ENCODE data around the gene NRARP. TPM values are rescaled to one million over a fixed set of nuclear protein-coding genes. Genes with fewer than 3 reads are reported as not detected.

The NRARP gene
- total RNA-seq, 1 experiment from 2014 or later, result 22.2 TPM

DNA sequence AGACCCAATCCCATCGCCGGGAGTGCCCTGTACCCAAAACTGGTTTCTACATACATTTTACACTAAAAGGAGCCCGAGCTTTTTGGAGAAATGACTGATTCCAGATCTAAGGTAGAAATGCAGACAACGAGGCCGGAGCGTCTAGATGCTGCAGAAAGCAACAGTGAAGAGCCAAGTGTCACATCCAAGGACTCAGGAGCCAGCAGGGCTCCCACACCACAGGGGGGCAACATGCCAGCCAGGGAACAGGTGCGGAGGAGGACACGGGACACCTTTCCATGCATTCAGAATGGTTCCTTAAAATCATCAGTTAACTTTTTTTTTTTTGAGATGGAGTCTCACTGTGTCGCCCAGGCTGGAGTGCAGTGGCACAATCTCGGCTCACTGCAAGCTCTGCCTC, 23.1 kb upstream of the NRARP start (continued):
- TF ChIP-seq, protein P1, sequence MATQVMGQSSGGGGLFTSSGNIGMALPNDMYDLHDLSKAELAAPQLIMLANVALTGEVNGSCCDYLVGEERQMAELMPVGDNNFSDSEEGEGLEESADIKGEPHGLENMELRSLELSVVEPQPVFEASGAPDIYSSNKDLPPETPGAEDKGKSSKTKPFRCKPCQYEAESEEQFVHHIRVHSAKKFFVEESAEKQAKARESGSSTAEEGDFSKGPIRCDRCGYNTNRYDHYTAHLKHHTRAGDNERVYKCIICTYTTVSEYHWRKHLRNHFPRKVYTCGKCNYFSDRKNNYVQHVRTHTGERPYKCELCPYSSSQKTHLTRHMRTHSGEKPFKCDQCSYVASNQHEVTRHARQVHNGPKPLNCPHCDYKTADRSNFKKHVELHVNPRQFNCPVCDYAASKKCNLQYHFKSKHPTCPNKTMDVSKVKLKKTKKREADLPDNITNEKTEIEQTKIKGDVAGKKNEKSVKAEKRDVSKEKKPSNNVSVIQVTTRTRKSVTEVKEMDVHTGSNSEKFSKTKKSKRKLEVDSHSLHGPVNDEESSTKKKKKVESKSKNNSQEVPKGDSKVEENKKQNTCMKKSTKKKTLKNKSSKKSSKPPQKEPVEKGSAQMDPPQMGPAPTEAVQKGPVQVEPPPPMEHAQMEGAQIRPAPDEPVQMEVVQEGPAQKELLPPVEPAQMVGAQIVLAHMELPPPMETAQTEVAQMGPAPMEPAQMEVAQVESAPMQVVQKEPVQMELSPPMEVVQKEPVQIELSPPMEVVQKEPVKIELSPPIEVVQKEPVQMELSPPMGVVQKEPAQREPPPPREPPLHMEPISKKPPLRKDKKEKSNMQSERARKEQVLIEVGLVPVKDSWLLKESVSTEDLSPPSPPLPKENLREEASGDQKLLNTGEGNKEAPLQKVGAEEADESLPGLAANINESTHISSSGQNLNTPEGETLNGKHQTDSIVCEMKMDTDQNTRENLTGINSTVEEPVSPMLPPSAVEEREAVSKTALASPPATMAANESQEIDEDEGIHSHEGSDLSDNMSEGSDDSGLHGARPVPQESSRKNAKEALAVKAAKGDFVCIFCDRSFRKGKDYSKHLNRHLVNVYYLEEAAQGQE (IDR thresholded peaks at IDR 0.05; ENCODE audit: low read depth), result no peak
- no peak for TF ChIP-seq YY1 (IDR thresholded peaks at IDR 0.05; ENCODE audit: extremely low read depth, insufficient replicate concordance, low read depth, low read length)
- TF ChIP-seq TCF7L2 (IDR thresholded peaks at IDR 0.05; ENCODE audit: borderline replicate concordance, extremely low read depth, insufficient read depth, insufficient read length), result no peak
- no peak for TF ChIP-seq POLR2AphosphoS5 (IDR thresholded peaks at IDR 0.05; ENCODE audit: low read depth, low read length)
- no peak for TF ChIP-seq EZH2phosphoT487 (IDR thresholded peaks at IDR 0.05; ENCODE audit: borderline replicate concordance)

DNA sequence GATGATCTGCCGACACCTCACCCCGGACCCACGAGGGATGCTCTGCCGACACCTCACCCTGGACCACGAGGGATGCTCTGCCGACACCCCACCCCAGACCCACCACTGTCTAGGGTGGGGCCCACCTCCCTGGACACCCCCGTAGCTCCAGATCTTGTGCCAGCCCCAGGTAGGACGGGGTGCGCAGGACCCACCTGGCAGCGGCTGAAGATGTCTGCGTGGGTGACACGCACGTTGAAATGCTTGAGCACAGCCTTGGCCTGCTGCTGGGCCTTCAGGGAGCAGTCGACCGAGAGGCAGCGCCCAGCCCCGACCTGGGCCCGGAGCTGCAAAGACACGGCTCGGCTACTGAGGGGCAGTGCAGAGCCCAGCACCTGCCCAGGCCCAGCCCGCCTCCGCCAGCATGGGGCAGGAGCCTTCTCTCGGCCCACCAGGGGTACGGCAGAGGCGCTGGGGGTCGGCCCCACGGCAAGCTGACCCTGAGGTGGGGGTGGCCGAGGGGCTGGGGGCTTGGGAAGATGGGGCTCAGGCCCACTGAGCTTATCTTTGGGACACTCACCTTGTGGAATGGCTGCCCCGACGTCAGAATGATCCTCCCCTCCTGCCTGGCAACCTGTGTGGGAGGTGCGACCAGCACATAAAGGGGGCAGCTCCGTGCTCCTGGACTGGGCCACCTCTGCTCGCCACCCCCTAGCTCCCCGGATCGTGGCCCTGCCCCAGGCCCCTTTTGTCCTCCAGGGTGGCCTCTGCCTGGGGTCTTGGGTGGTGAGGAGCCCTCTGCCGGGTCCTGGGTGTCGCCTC, 21.7 kb upstream of the NRARP start:
- TF ChIP-seq FOSL1 (IDR thresholded peaks at IDR 0.05; ENCODE audit: low read depth), result no peak
- no peak for TF ChIP-seq ZFX (IDR thresholded peaks at IDR 0.05)
- TF ChIP-seq JUND (IDR thresholded peaks at IDR 0.05), result no peak
- TF ChIP-seq, protein P1 (IDR thresholded peaks at IDR 0.05; ENCODE audit: low read depth), result no peak
- no peak for TF ChIP-seq SRF (IDR thresholded peaks at IDR 0.05; ENCODE audit: low read depth)
- no peak for TF ChIP-seq TCF7L2 (IDR thresholded peaks at IDR 0.05; ENCODE audit: borderline replicate concordance, extremely low read depth, insufficient read depth, insufficient read length)
- Histone ChIP-seq H3K4me2 (ENCODE audit: low read length) (no peak overlapping the region), H3K4me1 (ENCODE audit: control insufficient read depth in 1 of 2, insufficient read depth in 2 of 2, low read length in 2 of 2) (no peaks in the 10 kb centered on the region), H3K9me3 (ENCODE audit: control insufficient read depth in 1 of 2, insufficient read depth in 1 of 2, low read depth in 1 of 2, low read length in 2 of 2) (no peaks in the 10 kb centered on the region), H3K27ac (ENCODE audit: low read depth, low read length) (no peak overlapping the region), H3K9me2 (ENCODE audit: insufficient read depth) (no peaks in the 10 kb centered on the region), H2AFZ (ENCODE audit: low read depth, low read length, poor library complexity, severe bottlenecking) (no peak overlapping the region), H3K36me3 (ENCODE audit: control insufficient read depth in 1 of 2, insufficient read depth in 2 of 2, low read length in 2 of 2) (no peaks in the 10 kb centered on the region), H3K79me2 (ENCODE audit: insufficient read depth, low read length) (no peaks in the 10 kb centered on the region), H3K27me3 (ENCODE audit: insufficient read depth, low read length) (peaks cover 22% of the 10 kb centered on the region), H3K9ac (ENCODE audit: low read length) (no peak overlapping the region), H4K20me1 (ENCODE audit: insufficient read depth) (no peaks in the 10 kb centered on the region), H3K4me3 (replicated peaks in 1 of 2; ENCODE audit: low read depth in 1 of 2, low read length in 2 of 2) (no peak overlapping the region)
- ATAC-seq (no peak), DNase-seq (ENCODE audit: low read depth, low spot score) (no peak)
- ChIA-PET RAD21 (ENCODE audit: low non-redundant PET in 1 of 2, low total read pairs in 2 of 2, uncharacterized antibody in 2 of 2, unreplicated experiment in 2 of 2) (no interaction called here), POLR2A (no interaction called here), CTCF (interaction anchor here (1.5 kb wide), 1 partner anchor 22 kb away, joined by 4 read pairs; the partner anchor contains the start of gene NRARP)
- BruUV-seq (replicated peaks), result no TSS peak
- intact Hi-C loops (cut with micrococcal nuclease), result no loop called here
